MM.1S (cell line): ENCODE results near the gene SLC35F3.

Experiments
- DNase-seq: peaks from one replicate; pipeline ENCODE4 v3.0.0-alpha.2; 2015
- H2AFZ ChIP-seq: fragments of 300-600 bp; sonication (generic); 2 replicates; pipeline ENCODE4 v1.6.0; 2016; ENCODE audit warnings: antibody characterized with exemption, low read length
- H3F3A ChIP-seq: fragments of 300-600 bp; sonication (generic); 2 replicates; pipeline ENCODE4 v1.6.1; 2016; ENCODE audit warnings: mild to moderate bottlenecking, antibody characterized with exemption, low read length, moderate library complexity, mixed read lengths; ENCODE audit not compliant: insufficient read depth
- H3K27ac ChIP-seq: fragments of 300-600 bp; sonication (generic); 2 replicates; pipeline ENCODE4 v1.5.1; 2016; ENCODE audit warnings: mild to moderate bottlenecking, low read length
- H3K27me3 ChIP-seq: fragments of 300-600 bp; sonication (generic); replicated peaks from 2 replicates; pipeline ENCODE4 v1.6.0; 2016; ENCODE audit warnings: low read length; ENCODE audit not compliant: insufficient read depth
- H3K36me3 ChIP-seq: fragments of 300-600 bp; sonication (generic); replicated peaks from 2 replicates; pipeline ENCODE4 v1.6.1; 2016; ENCODE audit warnings: mild to moderate bottlenecking, low read length, mixed read lengths; ENCODE audit not compliant: insufficient read depth
- H3K4me1 ChIP-seq: fragments of 300-600 bp; sonication (generic); 2 replicates; pipeline ENCODE4 v1.6.1; 2016; ENCODE audit warnings: low read length, mixed read lengths
- H3K4me2 ChIP-seq: fragments of 300-600 bp; sonication (generic); 2 replicates; pipeline ENCODE4 v1.6.0; 2016; ENCODE audit warnings: low read depth, low read length
- H3K4me3 ChIP-seq: fragments of 300-600 bp; sonication (generic); 2 replicates; pipeline ENCODE4 v1.5.1; 2016; ENCODE audit warnings: low read length, mixed read lengths
- H3K79me2 ChIP-seq: fragments of 300-600 bp; sonication (generic); 2 replicates; pipeline ENCODE4 v1.6.1; 2016; ENCODE audit warnings: mixed run types, low read length, mixed read lengths
- H3K9ac ChIP-seq: fragments of 300-600 bp; sonication (generic); 2 replicates; pipeline ENCODE4 v1.6.1; 2016; ENCODE audit warnings: low read length, mixed read lengths
- H3K9me2 ChIP-seq: fragments of 300-600 bp; sonication (generic); replicated peaks from 2 replicates; pipeline ENCODE4 v1.6.1; 2016; ENCODE audit warnings: mild to moderate bottlenecking, low read length, mixed read lengths; ENCODE audit not compliant: insufficient read depth
- H3K9me3 ChIP-seq: fragments of 300-600 bp; sonication (generic); replicated peaks from 2 replicates; pipeline ENCODE4 v1.6.1; 2016; ENCODE audit warnings: mild to moderate bottlenecking, low read length, mixed read lengths; ENCODE audit not compliant: insufficient read depth
- H4K20me1 ChIP-seq: fragments of 300-600 bp; sonication (generic); 2 replicates; pipeline ENCODE4 v1.6.1; 2016; ENCODE audit warnings: mild to moderate bottlenecking, low read length, moderate library complexity, mixed read lengths; ENCODE audit not compliant: insufficient read depth
- CTCF ChIP-seq: fragments of 300-600 bp; sonication (generic); IDR thresholded peaks from 2 replicates; pipeline ENCODE4 v1.5.1; 2016; ENCODE audit warnings: antibody characterized with exemption, low read length, mixed read lengths
- EZH2 ChIP-seq: fragments of 300-600 bp; sonication (generic); optimal IDR thresholded peaks from 2 replicates; pipeline ENCODE3; 2017; ENCODE audit warnings: low read depth, mild to moderate bottlenecking, antibody characterized with exemption, low read length, mixed read lengths
- EZH2phosphoT487 ChIP-seq: fragments of 300-600 bp; sonication (generic); IDR thresholded peaks from 2 replicates; pipeline ENCODE4 v1.6.1; 2018; ENCODE audit warnings: antibody characterized with exemption, low read length

The SLC35F3 gene

GRCh38 chr1:234270093-234270492 is 365.6 kb downstream of the SLC35F3 start:
- Histone ChIP-seq H3K27ac (no peak overlapping the region), H3K4me2 (no peak overlapping the region), H3K9ac (no peak overlapping the region), H3K27me3 (no peaks in the 10 kb centered on the region), H4K20me1 (no peaks in the 10 kb centered on the region), H3K4me3 (no peak overlapping the region), H3K9me3 (no peaks in the 10 kb centered on the region), H3K4me1 (peaks cover 15% of the 10 kb centered on the region), H3K36me3 (no peaks in the 10 kb centered on the region), H2AFZ (no peak overlapping the region), H3K9me2 (no peaks in the 10 kb centered on the region), H3F3A (peaks cover 3% of the 10 kb centered on the region; the same call in 1 of the 2 replicates), H3K79me2 (no peaks in the 10 kb centered on the region)
- no peak for DNase-seq
- TF ChIP-seq CTCF, result no peak

DNA sequence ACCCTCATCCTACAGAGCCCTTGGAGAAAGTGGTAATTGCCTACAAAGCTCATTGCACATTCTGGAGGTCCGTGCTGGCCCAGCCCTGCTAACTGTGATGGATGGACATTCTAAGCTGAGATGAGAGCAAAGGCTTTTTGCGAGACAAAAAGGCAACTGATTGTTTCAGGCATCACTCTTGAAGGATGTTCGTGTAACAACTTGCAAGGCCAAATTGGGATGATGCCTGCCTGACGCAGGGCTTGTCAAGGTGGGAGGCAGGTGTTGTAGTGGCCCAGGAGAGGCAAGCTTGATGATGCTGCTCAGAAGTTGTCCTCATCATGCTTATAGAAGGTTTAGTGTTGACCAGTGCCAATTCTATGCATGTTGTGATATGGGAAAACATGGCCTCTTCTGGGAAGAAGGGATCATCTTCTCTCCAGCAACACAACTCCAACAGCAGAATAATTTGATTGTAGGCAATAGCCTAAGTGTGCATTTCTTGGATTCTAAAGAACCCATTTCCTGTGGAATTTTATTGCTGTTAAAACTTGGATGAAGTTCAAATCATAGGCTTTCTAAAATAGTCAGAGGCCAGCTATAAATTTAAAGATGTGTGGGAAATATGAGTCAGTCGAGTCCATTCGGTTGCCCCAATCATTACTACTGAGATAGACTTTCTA is 366.2 kb downstream of the SLC35F3 start:
- H3K9me2 ChIP-seq, result no peaks in the 10 kb centered on the region
- H3K4me1 ChIP-seq, result peaks cover 15% of the 10 kb centered on the region
- peaks cover 3% of the 10 kb centered on the region; the same call in 1 of the 2 replicates for H3F3A ChIP-seq
- no peak overlapping the region for H3K9ac ChIP-seq
- peak overlapping the region; percentile 33 for H3K4me2 ChIP-seq
- H2AFZ ChIP-seq, result peak overlapping the region; percentile 11; the same call in 1 of the 2 replicates
- no peak for DNase-seq
- H3K27me3 ChIP-seq, result no peaks in the 10 kb centered on the region
- H3K9me3 ChIP-seq, result no peaks in the 10 kb centered on the region
- H4K20me1 ChIP-seq, result no peaks in the 10 kb centered on the region
- no peaks in the 10 kb centered on the region for H3K79me2 ChIP-seq
- H3K4me3 ChIP-seq, result no peak overlapping the region
- H3K27ac ChIP-seq, result peak overlapping the region; percentile 6; the same call in 1 of the 2 replicates
- no peaks in the 10 kb centered on the region for H3K36me3 ChIP-seq
- TF ChIP-seq CTCF (no peak), EZH2 (no peak), EZH2phosphoT487 (no peak)

DNA sequence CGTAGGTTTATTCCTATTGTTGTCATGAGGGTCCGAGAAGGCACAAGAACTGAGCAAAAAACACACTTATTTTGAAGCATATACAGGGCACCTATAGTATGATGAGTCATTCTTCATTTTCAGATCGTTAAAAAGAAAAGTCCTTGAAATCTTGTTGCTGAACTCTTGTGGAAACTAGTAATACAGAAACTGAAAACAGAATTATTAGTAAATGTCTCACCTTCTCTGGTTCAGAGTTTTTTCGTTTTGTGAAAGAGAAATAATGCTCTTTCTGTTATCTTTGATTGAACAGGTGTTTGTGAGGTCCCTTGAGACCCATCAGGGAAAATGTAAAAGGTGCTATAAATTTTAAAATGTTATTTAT is 366.7 kb downstream of the SLC35F3 start:
- Histone ChIP-seq H3K27ac (peak overlapping the region; percentile 6; the same call in 1 of the 2 replicates), H3K9ac (no peak overlapping the region), H3K36me3 (no peaks in the 10 kb centered on the region), H3K27me3 (no peaks in the 10 kb centered on the region), H3K4me2 (peak overlapping the region; percentile 33), H3K79me2 (no peaks in the 10 kb centered on the region), H3K9me3 (no peaks in the 10 kb centered on the region), H2AFZ (peak overlapping the region; percentile 11; the same call in 1 of the 2 replicates), H3F3A (peaks cover 3% of the 10 kb centered on the region; the same call in 1 of the 2 replicates), H3K4me3 (no peak overlapping the region), H3K9me2 (no peaks in the 10 kb centered on the region), H4K20me1 (no peaks in the 10 kb centered on the region), H3K4me1 (peaks cover 15% of the 10 kb centered on the region)
- TF ChIP-seq EZH2phosphoT487 (no peak), EZH2 (no peak), CTCF (no peak)
- peak; percentile 65 for DNase-seq
